Measurements from ENCODE around the gene KIF16B.
"Not testable (repeated sequence)": the region's sequence is repeated elsewhere in the genome, so short reads cannot be mapped to it uniquely, and the experiment has no call there.

The KIF16B gene

DNA sequence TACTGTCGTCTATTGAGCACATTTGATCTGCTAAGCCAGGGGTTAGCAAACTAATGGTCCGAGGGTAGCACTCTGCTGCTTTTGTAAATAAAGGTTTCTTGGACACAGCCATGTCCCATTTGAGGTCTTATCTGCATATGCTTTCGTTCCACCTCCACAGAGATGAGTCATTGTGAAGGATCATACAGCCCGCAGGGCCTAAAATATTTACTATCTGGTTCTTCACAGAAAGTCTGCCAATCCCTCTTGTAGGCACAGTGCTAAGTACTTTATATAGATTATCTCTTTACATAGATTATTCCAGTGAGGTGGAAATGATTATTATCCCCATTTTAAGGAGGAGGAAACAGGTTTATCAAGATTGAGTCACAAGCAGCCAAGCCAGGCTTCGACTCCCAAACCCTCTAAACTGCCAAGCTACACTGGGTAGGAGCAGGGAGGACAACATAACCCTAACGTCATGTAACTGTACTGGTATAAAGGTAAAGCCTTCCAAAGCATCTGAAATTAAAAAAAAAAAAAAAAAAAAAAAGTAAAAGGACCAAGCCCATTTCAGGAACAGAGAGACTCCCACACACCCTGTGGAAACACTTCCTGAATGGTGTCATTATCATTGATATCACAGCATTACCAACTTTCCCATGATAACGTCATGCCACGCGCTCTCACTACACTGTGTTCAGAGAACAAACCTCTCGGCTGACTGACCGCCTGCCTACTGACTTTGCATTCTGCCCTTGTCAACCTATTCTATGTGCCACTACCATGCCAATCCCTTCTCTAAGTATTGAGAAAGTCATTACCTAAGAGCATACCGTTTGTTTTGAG, 101.0 kb downstream of the KIF16B start:
- DNase-seq: no peak

- no peak for DNase-seq
These were observed 103.8 kb downstream of the KIF16B start for GRCh38 chr20:16469395-16469905.

- no peak for DNase-seq
These were observed 110.5 kb downstream of the KIF16B start for GRCh38 chr20:16462711-16463110.

DNA sequence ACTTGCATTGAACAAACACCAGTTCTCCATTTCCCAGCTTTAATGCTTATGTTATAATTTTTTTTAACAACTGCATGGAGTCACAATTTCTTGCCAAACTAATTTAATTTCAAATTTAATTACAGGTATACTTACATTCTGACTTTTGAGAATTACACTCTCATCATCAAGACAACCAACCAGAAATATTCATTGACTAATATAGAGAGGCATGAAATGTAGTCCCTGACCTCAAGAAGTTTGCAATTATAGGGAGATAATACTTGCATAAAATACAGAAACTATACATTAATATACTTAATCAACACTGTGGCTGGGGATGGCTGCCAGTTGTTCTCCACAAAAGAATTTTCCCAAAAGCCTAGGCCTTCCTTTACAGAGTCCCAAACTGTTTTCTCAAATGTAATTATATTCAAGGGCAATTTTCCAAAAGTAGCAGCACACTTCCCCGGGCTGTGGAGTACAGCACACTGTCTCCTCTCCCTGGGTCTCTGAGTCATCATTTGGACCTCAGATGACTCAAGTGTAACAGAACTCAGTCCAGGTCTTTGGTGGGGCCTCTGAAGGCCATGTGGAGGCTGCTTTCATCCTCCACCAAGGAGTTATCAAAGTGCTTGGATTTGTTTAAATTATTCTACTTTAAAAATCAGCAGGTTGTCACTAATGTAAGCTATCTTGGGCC, 114.1 kb downstream of the KIF16B start:
- DNase-seq: no peak

DNA sequence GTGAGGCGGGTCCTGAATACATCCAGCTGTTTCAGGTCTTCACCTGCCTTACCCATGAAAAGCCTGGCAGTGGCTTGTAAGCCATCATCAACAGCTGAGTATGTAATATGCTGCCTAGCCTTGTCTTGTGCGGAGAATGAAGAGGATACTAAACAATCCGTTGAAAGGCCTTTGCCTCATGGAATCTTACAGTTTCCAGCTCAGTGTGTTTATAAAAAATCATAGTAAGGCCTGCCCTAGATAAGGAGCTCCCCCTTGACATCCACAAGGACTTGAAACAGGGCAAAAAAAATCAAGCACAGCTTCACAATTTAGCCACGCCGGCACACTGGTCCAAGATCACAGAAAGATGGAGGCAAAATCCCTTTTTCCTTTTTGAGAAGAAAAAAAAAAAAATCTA, 115.7 kb downstream of the KIF16B start:
- DNase-seq: no peak

GRCh38 chr20:16455324-16455723, 117.9 kb downstream of the KIF16B start:
- DNase-seq: no peak

GRCh38 chr20:16451982-16452381, 121.3 kb downstream of the KIF16B start:
- DNase-seq: no peak

DNA sequence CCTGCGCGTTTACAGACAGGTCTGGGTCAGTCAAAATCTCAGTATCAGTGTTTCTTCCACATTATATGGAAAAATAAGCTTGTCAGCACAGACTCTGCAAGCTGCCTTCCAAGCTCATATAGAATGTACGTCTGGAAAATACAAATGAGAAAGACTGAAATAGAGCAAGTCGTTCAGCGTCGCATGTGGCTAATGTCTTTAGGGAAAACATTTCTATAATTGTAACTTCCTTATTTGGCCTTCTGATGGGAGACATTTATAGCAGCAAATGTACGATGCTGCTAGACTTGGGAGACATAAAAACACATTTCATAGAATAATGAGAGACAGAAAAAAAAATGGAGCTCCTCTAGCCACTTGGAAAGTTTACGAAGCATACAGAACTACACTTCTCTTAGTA, 122.2 kb downstream of the KIF16B start:
- no peak for DNase-seq

DNA sequence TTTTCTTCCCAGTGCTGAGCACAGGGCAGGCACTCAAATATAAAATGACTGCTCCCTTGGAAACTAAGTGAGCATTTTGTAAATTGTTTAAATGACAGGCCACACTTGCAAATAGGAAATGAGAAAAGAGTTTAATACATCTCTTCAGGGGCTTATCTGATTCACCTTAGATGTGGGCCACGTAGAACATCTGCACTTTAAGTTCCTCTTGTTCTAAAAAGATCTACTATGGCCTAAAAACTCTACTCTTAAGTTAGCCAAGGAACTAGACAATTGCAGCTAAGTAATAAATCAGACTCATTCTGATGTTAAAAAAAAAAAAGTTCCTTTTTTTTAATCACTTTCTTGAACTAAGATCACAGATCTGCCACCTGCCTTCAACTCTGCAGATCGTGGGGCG, 126.3 kb downstream of the KIF16B start:
- DNase-seq: no peak

- DNase-seq: no peak
These were observed 127.0 kb downstream of the KIF16B start for GRCh38 chr20:16446246-16446645.

DNA sequence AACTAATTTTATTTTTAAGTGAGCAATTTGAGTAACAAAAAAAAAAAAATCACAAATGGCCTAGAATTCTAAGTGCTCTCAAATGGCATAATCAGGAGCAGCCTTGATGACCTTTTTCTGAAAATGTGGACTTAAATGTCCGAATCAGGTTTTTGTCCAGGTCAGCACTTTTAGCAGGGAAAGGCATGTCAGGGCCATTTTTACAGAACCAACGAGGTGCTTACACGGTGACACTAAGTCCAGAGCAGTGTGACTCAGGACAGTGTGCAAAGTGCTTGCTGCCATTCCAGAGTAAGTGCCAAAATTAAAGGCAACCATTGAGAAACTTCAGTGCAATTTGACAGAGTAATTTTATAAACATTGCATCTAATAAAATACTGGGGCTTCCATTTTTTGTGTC, 127.8 kb downstream of the KIF16B start:
- no peak for DNase-seq

DNA sequence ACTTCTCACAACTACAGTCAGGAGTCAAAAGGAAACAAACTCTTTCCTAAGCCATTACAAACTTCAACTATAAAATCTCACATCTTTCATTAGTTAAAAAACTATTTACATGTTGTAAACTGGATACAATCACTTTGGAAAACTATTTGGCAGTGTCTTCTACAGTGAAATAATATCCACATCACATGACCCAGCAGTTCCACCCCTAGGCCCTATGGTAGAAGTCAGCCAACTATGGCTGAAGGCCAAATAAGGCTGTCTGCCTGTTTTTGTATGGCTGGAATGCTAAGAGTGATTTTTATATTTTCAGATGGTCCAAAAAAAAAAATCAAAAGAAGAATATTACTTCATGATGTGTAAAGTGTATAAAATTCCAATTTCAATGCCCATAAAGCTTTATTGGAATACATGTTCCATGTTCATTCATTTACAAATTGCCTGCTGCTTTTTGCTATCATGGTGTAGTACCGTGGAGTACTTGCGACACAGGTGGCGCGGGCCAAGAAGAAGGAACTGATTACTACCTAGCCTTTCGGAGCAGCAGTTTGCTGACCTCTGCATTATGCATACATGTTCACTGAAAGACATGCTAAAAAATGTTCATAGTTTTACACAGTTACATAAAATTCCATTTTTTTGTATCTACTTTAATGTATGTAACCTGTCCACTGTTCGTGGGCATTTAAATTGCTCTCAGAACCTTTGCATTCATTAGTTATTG, 129.0 kb downstream of the KIF16B start:
- DNase-seq: no peak

DNA sequence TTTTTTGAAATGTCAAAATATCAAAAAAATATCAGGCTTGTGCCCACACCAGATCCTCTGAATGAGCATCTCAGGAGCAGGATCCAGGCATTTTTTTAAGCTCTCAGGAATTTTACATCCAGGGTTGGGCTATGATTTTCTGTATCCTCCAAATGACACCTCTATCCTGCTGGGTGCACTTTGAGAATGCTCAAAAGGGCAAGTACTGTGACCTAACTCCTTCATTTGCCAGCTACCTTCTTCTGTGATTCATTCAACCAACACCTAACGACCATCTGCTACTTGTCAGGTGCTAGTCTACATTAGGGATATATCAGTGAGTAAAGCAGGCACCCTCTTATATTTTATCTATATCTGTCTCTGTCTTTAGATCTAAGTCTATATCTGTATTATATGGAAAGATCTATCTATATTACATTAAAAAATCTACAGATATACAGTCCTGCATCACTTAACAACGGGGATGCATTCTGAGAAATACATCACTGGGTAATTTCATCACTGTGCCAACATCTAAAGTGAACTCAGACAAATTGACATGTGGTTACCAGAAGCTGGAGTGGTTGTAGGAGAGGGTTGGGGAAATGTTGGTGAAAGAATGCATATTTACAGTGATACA, 131.6 kb downstream of the KIF16B start:
- peak in 1 of 2 experiments; percentile 46 for DNase-seq

- no peak for DNase-seq
These were observed 132.6 kb downstream of the KIF16B start for GRCh38 chr20:16440686-16441085.

GRCh38 chr20:16439540-16439939, 133.7 kb downstream of the KIF16B start:
- DNase-seq: not testable (repeated sequence)

GRCh38 chr20:16438100-16438499, 135.1 kb downstream of the KIF16B start:
- DNase-seq: no peak

- DNase-seq: no peak
These were observed 135.8 kb downstream of the KIF16B start for GRCh38 chr20:16437387-16437996.

- no peak for DNase-seq
These were observed 139.1 kb downstream of the KIF16B start for GRCh38 chr20:16434062-16434664.

GRCh38 chr20:16433293-16433580, 140.0 kb downstream of the KIF16B start:
- DNase-seq: no peak

DNA sequence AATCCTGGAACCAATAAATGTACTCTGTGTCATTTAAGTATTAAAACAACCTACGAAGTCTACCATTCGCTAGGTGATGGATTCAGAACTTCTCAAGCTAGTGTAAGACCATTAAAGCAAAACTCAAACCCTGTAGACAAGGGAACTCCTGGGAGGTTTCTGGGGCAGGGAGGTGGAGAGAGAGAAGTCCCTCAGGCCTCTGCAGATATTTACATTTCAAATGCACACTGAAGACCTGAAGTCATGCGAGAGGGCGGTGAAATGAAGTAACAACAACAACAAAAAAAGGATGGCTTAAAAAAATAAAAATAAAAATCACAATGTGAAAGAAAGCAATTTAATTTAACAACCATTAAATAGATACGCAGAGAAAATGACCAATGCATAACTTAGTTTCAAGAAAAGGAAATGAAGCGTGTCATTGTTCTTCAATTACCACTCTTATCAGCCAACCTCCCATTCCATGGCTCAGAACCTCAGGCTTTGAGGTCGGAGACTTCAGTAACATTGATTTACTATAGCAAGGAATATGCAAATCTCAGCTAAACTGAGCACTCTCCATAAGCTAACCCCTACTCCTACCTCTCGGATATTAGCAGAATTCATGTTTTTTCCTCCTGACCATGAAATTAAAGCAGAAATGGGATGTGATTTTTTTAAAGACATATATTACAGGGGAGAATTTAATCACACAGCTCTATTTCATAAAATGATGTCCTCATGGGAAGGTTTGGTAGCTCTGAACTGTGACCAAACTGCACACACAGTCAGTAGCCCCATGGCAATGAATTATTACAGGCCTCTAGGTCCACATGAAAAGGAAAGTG, 140.6 kb downstream of the KIF16B start:
- DNase-seq: no peak

DNA sequence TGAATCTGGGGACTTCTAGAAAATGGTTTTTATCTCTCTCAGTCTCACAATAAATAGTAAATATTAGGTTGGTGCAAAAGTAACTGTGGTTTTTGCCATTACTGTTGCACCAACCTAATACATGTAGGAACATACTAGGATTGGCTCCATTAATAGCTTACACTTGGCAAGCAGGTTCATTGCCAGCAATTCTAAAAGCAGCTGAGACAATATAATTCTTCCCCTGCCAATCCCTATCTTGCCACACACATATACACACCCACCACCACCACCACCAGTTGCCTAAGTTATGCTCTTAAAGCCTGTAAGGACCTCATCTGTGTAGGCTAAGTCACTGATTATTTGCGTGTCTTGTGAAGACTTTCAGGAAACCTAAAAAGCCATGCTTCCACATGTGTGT, 145.1 kb downstream of the KIF16B start:
- DNase-seq: no peak

All from cerebellar nuclear complex (tissue), 1 donor.